Stimulated activated CD4-positive, alpha-beta T cell treated with anti-CD3 and anti-CD28 coated beads, Interleukin-15, amount 100 ng/mL, for 48 hours (primary cell): ENCODE data around the gene LAIR1.
A peak's percentile ranks its signal among the peaks of the same experiment; 100 is the strongest.
"Not testable (repeated sequence)": the region's sequence is repeated elsewhere in the genome, so short reads cannot be mapped to it uniquely, and the experiment has no call there.

Experiments
- DNase-seq, 2 donors: peaks; one replicate each; pipeline ENCODE4 v3.0.0-alpha.2; 2020; ENCODE audit warnings: low read depth in 2 of 2

The LAIR1 gene

DNA sequence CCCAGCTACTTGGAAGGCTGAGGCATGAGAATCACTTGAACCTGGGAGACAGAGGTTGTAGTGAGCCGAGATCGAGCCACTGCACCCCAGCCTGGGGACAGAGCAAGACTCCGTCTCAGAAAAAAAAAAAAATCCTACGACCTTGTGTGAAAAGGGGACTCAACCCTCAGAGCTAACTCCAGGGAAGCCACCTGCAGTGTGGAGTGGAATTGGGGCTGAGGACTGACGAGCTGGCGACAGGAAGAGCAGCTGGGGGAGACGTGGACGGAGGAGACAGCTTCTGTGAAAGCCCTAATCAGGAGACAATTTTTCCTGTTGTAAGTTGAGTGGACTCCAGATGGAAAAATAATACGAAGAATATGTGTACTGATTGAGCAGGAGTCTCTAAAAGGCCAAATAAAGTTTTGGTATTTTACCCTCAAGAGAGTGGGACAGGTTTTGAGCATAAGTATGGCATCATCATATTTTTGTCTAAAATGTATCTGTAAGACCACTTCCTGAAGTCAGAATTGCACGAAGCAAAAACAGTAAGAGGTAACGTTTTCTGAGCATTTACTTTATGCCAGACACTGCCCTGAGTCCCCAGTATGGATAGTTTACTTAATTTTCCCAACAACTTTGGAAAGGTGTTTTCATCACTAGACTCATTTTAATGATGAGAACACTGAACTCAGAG lies 12.0 kb upstream of the LAIR1 start:
- no peak for DNase-seq

DNA sequence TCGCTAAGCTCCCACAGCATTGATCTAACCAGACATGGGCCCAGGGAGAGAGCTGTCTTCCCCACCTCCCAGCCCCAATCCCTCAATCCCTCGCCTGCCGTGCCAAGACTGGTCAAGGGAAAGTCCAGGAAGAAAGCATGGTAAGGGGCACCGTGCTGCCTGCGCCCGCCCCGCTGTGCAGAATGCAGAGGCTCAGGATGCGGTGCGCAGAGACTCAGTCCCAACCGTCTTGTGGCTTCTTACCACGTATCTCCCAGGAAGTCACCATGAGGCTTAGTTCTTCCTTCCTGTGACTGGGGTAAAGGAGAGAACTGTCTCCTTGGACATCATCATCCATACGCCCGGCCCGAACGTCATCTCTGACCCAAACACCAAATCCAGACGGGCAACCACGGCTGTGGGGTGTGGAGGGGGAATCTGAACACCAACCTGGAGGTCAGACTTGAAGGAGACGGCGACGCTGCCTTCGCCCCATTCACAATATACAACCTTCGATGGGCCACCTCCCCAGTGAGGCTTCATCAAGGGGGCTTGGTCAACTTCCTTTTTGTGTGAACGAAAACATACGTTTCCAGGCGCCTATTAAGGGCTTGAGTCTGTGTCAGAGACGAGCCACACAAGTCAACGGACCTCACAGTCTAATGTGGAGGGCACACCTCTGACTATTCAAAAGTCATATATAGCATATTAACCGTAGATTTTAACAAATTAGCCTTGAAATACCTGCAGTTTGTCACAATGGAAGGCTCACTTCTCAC lies 10.6 kb upstream of the LAIR1 start:
- not testable (repeated sequence) for DNase-seq

DNA sequence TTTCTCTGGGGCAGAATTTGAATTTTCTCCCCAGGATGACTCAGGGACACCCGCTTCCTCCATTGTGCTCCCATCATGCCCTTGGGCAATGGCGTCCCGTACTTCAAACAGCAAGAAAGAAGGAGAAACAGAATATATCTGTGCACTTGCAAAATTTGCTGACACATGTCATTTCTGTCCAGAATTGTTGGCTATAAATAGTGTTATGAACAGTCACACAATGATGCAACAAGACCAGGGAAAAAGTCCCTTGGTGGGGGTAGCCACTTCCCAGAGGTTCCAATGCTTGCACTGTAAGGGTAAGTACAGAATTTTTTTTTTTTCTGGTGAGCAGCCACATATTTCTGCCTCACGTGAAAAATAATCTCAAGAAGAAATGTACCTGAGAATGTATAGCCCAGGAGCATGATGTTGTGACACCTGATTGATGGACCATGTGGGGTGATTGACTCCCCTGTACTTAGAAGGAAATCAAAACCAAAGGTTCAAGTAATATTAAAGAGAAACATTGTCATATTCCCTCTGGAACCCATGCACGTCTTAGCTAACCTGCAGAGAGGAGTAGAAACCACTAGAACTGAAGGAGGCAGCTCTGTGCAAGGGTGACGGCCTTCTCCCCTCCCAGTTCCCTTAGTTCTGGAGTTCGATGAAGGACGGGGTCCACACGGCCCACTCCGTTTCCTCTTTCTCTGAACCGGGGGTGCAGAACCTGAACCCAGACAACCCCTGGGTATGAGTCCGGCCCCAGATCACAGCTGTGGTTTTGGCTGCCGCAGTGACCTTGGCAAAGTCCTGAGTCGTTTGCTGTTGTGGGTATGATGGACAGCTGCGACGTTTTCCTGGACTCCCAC lies 9.3 kb upstream of the LAIR1 start:
- no peak for DNase-seq

DNA sequence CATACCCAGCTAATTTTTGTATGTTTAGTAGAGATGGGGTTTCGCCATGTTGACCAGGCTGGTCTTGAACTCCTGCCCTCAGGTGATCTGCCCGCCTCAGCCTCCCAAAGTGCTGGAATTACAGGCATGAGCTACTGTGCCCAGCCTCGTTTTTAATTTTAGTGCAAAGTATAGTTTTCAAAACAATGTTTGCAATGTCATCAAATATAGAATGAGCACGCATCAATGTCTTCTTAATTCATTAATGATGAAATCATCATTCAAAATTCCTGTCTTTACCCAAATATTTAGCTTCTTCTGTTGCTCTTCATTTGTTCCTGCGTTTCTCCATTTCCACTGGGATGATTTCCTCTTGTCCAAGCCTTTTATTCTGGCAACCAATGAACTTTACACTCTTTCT lies 6.7 kb upstream of the LAIR1 start:
- DNase-seq, result not testable (repeated sequence)

DNA sequence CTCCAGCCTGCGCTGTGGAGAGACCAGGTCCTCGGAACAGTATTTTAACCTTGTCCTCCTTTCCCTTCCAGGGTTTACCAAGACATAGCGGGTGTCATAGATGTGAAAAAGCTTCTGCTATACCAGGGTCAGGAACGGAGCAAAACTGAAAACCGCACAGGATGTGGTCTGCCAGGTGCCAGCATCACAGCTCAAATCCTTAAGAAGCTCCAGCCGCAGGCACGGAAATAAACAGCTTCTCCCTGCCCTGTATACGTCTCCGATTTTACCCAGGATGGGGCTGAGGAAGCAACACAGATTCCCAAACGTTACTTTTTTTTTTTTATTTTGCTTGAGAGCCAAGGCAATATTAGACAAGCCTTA lies 5.7 kb upstream of the LAIR1 start:
- DNase-seq, result peak; percentile 22 to 35

DNA sequence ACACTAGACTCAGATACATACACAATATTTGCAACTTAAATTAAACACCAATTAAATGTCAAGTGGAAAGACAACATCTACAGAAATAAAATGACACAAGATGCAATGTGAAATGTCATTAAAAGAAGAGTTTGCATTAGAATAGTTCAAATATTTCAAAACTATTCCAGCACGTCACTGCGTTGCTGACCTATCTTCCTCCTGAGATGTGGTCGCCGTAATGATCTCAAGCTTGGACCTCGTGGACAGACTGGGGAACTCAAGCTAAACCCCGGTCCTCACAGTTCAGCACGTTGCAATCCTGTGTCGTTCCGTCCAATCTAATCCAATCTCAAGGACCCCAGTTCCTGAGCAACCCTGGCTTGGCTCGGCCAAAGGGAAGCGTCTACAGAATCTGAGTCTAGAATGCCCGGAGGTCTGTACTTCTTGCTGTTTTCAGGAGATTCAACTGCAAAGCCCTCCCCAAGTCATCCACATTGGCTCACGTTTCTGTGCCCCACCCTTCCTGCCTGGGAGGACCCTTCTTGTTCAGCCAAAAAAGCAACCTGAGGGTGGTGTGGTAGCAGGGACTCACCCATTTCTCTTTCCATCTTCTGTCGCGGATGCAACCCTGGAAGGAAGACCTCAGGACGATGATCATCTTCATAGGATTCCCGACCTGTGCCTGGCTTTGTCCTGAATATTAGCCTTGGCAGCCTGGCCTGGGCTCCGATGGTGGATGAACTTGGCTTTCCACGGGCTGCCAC lies 5.1 kb upstream of the LAIR1 start:
- not testable (repeated sequence) for DNase-seq

DNA sequence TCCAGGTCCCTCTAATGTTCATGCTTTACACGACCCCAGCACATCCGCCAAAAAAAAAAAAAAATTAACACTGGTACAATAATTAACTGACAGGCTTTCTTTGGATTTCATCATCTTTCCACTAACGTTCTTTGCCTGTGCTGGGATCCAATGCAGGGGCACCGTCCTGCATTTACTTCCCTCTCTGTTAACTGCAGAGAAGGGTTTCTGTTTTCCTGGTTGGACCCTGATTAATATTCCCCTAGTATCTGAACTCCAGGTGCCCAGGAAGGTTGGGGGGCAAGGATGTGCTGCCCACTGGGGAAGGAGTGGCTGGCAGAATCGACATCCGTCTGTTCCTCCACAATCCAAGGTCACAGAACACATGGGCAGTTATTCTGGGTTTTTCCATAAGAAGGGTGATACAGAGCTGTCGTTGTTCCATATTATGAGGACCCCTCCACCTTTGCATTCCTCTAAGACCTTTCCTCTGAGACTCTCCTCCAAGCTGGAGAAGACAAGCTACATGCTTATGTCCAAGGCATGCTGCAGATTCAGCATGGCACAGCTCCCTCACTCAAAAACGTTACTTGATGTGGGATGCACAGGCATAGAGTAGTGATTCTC lies 4.5 kb upstream of the LAIR1 start:
- DNase-seq, result no peak

DNA sequence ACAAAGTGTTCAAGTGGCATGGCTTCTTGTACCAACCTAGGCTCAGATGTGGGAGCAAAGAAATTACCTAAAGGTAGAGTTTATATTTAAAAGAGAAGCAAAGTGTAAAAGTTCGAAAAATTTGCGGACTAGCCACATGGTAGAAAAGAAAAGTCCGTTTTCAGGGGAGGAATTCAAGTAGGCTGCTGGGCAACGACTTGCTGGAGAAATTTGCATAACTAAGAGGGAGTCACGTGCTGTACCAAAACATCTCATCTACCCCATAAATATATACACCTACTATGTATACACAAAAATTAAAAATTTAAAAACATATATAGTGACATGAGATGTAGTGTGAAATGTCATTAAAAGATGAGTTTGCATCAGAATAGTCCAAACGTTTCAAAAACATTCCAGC lies 2.1 kb upstream of the LAIR1 start:
- DNase-seq, result no peak

DNA sequence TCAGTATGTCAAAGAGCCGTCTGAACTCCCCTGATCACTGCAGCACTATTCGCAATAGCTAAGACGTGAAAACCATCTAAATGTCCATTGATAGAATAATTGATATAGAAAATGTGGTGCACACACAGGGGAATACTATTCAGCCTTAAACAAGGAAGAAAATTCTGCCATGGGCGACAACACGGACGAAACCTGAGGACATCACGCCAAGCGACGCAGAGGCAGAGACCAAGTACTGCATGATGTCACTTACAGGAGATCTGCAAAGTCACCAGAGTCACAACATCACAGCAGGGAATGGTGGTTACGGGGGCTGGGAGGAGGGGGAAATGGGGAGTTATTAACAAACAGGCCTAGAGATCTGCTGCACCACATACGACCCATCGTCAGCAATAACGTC lies 1.1 kb upstream of the LAIR1 start:
- not testable (repeated sequence) for DNase-seq

DNA sequence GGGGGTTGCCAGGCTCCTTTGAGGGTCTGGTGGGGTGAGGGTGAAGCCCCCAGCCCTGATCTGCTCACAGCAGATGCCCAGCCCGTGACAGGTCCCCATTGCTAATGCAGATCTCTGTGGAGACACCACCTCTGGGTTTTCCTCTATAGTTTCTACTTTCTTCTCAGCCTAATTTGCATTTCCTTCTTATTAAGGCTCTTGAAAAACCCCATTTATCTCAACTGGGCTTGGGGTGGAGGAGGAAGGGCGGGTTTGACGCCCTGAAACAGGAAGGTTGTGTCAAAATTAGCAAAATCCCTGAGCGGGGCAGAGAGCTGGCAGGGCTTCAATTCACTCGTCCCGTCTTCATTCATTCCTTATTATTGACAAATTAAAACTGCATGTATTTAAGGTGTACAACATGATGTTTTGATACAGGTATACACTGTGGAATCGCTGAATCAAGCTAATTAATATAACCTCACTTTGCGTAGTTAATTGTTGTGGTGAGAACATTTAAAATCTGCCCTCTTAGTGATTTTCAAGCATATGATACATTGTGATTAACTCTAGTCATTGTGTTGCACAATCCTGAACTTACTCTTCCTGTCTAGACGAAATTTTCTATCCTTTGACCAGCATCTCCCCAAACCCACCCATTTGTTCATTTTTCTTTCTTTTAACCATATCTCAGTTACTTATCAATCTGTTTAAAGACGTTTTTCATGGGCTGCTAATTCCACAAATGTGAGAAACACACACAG lies 2.9 kb downstream of the LAIR1 start:
- not testable (repeated sequence) for DNase-seq

DNA sequence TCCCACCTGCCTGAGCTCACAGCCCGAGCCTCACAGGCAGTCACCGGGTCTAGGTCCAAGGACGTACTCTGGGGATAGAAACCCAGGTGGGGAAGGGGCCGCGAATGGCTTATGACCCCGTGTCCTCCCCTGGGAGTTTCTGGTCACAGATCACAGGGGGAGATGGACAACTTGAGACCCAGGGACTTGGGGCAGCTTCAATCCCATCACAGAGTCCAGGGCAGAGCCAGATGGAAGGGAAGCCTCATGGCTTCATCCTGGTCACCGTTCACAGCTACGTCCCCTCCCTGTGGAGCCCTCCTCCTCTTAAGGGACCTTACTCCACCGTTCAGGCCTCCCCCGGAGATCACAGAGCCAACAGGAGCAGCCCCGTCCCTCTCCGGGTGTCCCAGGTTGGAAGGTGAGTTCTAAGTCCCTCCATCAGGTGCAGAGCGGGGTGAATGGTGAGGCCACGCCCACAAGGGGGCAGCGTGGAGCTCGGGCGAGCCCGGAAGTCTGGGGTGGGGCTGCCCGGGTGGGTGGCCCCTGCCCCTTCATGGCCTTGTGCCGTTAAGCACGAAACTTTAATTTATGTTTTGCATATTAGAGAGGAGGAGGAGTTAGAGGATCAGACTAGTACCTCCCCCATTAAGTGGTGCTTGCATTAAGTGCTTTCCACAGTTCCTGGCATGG lies 5.4 kb downstream of the LAIR1 start:
- DNase-seq, result peak in 1 of 2 donors; percentile 64

DNA sequence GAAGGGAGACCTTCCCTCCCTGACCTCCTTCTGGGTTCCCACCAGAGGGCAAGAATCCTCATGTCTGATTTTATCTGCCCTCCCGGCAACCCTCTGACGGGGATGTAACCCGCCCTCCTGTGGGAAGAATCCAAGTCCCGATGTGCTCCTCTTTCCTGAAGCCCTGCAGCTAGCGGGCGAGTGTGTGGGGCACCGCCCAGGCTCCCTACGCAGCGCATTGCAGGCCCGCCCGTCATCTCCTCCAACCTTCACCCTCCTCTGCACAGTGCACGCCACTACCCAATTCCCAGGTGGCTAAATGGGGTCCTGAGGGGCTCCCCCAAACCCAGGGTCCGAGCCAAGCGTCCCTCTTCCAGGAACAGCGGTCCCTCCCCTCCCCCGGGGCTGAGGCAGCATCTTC lies 7.3 kb downstream of the LAIR1 start:
- DNase-seq, result no peak

DNA sequence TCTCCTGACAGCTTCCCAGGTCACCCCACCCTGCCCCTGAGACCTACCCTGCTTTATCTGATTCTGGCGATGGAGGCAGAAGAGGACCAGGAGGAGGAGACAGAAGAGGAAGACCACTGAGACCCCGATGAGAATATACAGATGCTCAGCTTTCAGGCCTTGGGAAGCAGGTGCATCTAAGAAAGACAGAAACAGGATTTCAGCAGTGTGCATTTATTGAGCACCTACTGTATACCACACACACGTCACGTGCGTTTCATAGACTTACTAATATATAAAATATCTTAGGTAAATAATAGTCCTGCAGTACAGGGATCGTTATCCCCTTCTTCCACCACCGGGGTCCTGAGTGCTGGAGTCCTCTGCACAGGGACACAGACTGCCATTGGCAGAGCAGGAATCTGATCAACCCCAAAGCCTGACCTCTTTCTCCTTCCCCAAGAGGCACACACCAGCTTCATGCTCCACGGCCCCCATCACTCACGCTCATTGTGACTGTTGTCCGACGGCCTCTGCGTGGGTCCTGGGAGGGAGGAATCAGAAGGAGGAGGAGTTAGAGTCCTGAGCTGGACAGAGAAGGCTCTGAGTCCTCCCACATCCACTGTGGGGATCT lies 8.2 kb downstream of the LAIR1 start:
- no peak for DNase-seq

DNA sequence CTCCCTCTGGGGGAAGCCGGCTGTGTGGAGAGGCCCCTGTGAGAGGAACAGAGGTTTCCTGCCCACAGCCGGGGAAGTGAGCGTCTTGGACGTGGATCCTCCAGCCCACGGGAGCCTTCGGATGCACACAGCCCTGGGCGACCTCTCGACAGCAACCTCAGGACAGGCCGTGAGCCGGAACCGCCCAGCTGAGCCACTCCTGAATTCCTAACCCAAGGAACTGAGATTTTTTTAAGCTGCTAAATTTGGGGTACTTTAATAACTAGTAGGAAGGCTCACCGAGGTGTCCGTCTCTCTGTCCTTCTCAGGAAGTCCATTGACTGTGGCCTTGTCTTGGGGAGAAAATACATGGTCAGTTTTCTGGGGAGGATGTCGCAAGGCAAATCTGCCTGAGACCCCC lies 9.1 kb downstream of the LAIR1 start:
- DNase-seq, result no peak

DNA sequence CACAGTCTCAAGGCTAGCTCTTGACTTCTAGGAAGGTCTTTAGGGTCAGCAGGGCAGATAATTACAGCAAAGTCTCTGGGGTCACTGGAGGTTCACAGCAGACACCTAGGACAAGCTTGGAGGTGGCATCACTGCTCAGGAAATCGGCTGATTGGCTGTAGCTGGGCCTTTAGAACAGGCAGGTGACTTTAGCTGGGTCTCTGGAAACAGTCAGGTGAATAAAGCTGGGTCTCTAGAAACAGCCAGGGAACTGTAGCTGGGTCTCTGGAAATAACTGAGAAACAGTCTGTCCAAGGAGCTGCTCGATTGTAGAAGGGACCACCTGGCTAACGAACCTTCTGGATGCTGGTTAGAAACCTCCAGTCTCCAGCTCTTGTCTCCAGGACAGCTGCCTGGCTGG lies 10.0 kb downstream of the LAIR1 start:
- DNase-seq, result no peak

DNA sequence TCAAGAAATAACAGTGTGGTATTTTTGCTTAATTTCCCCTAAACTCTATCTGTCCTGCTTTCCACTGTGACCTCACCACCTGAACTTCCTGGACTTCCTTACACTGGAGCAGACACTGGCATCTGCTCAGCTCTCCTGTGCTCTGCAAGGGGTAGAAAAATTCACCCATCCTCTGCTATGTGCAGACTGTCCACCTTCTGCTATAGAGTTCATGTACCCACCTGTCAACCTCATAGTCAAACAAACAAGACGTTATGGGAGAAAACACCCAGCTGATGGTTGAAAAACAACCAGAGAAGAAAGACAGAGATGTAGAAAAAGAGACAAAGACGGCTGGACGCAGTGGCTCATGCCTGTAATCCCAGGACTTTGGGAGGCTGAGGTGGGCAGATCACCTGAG lies 12.2 kb downstream of the LAIR1 start:
- no peak for DNase-seq

DNA sequence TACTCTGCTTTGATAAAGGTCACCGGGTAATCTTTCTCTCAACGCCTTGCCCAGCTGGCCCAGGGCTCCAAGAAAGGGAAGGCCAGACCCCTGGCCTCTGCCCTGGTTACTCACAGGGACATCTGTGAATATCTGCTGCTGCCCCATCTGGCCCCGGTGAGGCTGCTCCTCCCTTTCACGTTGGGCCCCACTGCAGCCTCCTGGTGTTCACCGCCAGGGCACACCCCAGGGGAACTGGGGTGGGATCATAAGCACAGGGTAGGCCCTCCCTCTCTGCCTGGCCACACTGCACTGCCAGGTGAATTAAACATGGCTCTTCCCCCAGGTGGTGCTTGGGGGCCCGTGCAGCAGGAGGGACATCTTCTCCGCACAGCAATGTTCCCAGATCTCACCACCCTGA lies 12.7 kb downstream of the LAIR1 start:
- no peak for DNase-seq

DNA sequence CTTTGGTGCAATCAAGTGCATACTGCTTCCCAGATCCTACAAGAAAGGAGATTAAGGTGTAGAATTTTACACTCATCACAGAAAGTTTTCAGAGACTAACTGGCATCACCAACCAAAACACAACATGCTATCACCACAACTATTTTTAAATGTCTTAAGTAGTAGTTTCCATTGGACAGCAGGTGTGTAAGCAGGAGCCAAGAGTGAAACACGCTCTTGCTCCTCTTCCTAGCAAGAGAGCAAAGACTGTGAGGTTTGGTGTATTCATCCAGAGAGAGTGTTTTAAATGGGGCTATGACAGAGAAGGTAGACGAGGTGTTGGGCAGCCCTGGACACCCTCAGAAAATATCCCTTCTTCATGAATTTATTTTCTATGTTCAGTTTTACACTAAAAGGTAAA lies 13.3 kb downstream of the LAIR1 start:
- DNase-seq, result no peak

DNA sequence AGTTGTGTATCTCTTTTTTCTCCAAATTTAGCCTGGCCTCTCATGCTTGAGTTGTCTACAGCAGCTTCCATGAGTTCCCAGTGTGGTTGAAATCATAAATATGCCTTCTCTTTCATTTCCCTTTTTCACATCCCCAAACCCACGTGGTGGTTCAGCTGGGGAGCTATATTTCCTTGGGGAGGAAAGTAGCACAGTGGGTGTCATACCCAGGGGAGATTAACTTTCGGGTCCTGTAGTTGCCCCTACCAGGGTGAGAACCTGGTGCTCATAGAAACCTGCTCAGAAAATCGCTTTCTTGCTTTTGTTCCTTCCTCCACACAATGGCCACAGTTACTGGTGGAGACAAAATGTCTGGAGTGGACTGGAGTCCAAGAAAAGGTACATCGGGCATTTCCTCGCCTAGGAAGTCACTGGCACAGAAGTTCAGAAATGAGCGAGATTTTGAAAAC lies 18.8 kb downstream of the LAIR1 start:
- DNase-seq, result no peak

DNA sequence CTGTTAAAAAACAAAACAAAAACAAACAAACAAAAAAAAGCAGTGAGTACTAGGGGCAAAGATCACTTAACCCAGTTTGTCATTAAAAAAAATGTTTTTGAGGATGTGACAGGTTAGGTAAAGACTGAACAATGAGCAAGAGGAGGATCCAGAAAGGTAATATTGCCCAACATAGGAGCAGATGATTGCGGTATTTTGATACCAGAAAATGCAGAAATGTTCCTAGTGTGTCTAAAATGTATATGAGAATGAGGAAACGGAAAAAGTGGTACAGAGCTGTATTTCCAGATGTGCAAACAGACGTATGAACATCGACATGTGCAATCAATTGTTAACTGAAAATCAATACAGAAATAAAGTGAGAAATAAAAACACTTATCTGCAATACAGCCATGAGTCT lies 20.9 kb downstream of the LAIR1 start:
- no peak for DNase-seq
